ENCODE results near the gene SSU72.

Gene SSU72

GRCh38 chr1:1610796-1611195 is 36.1 kb upstream of the SSU72 start:
- DNase-seq (ENCODE audit: low read depth, low spot score) = no peak

- DNase-seq (ENCODE audit: low read depth, low spot score) = no peak
Measured at GRCh38 chr1:1609822-1610485, 35.3 kb upstream of the SSU72 start.

- no peak for DNase-seq (ENCODE audit: low read depth, low spot score)
Measured at GRCh38 chr1:1606232-1606631, 31.6 kb upstream of the SSU72 start.

- no peak for DNase-seq (ENCODE audit: low read depth, low spot score)
Measured at GRCh38 chr1:1605724-1606123, 31.1 kb upstream of the SSU72 start.

GRCh38 chr1:1605034-1605591 is 30.4 kb upstream of the SSU72 start:
- no peak for DNase-seq (ENCODE audit: low read depth, low spot score)

GRCh38 chr1:1604374-1605033 is 29.8 kb upstream of the SSU72 start:
- no peak for DNase-seq (ENCODE audit: low read depth, low spot score)

GRCh38 chr1:1603671-1604373 is 29.2 kb upstream of the SSU72 start:
- DNase-seq (ENCODE audit: low read depth, low spot score) = no peak

GRCh38 chr1:1602968-1603506 is 28.4 kb upstream of the SSU72 start:
- no peak for DNase-seq (ENCODE audit: low read depth, low spot score)

GRCh38 chr1:1602304-1602967 is 27.8 kb upstream of the SSU72 start:
- no peak for DNase-seq (ENCODE audit: low read depth, low spot score)

GRCh38 chr1:1601564-1602303 is 27.1 kb upstream of the SSU72 start:
- no peak for DNase-seq (ENCODE audit: low read depth, low spot score)

GRCh38 chr1:1600861-1601563 is 26.3 kb upstream of the SSU72 start:
- no peak for DNase-seq (ENCODE audit: low read depth, low spot score)

- DNase-seq (ENCODE audit: low read depth, low spot score) = no peak
Measured at GRCh38 chr1:1599935-1600860, 25.5 kb upstream of the SSU72 start, which contains the start of gene FNDC10. FNDC10 (minus strand) TSS chr1:1600135; CDS start chr1:1600015, 120 bp downstream.

- DNase-seq (ENCODE audit: low read depth, low spot score) = peak; percentile 57
Measured at GRCh38 chr1:1599030-1599934, 24.6 kb upstream of the SSU72 start.

GRCh38 chr1:1598720-1599029 is 24.0 kb upstream of the SSU72 start:
- no peak for DNase-seq (ENCODE audit: low read depth, low spot score)

- no peak for DNase-seq (ENCODE audit: low read depth, low spot score)
Measured at GRCh38 chr1:1598051-1598719, 23.5 kb upstream of the SSU72 start.

GRCh38 chr1:1597275-1597930 is 22.7 kb upstream of the SSU72 start:
- DNase-seq (ENCODE audit: low read depth, low spot score) = peak; percentile 43

All from astrocyte of the hippocampus (primary cell).